GM12878 (cell line): ENCODE results near the gene THADA. TPM values are rescaled to one million over a fixed set of nuclear protein-coding genes. Genes with fewer than 3 reads are reported as not detected.

ENCODE experiments used
- ATAC-seq: fragments of 200-7000 bp; cut with Tn5 transposase; 3 replicates; pipeline ENCODE4 v1.9.1; 2020; ENCODE audit warnings: mild to moderate bottlenecking, moderate library complexity
- BruUV-seq: library from RNA; stranded (reverse); fragments of 400-500 nt; replicated peaks from 2 replicates; lab custom pipeline; 2021; lab: Mats Ljungman, UMichigan
- CTCF ChIA-PET: fragments of 300-600 bp; sonication (Branson Sonifier 250); formaldehyde crosslinking; extraction: SDS; loops from one replicate; lab custom pipeline; 2021; ENCODE audit warnings: inconsistent platforms; lab: Yijun Ruan, JAX
- POLR2A ChIA-PET: fragments of 350-600 bp; formaldehyde crosslinking; extraction: SDS; loops from one replicate; lab custom pipeline; 2021; ENCODE audit warnings: inconsistent platforms; lab: Charles Lee
- RAD21 ChIA-PET: fragments of 300-600 bp; sonication (Branson Sonifier 250); formaldehyde crosslinking; loops from one replicate; lab custom pipeline; 2023; ENCODE audit warnings: antibody characterized with exemption; ENCODE audit not compliant: unreplicated experiment; lab: Charles Lee
- SMC1A ChIA-PET: fragments of 300-600 bp; sonication (Branson Sonifier 250); formaldehyde crosslinking; loops from one replicate; lab custom pipeline; 2023; ENCODE audit not compliant: unreplicated experiment, uncharacterized antibody; lab: Charles Lee
- DNase-seq: peaks from one replicate; pipeline ENCODE4 v3.0.0-alpha.2; 2011; ENCODE audit warnings: low read depth, low spot score
- FAIRE-seq: peaks from 3 replicates; lab custom pipeline; 2011; peaks lifted over from hg19 to GRCh38; lab: Jason Lieb, UNC
- H2AFZ ChIP-seq: 2 replicates; pipeline ENCODE4 v1.6.0; 2011; ENCODE audit warnings: low read depth, low read length, control low read depth; ENCODE audit not compliant: control insufficient read depth
- H3K27ac ChIP-seq: 2 replicates; pipeline ENCODE4 v1.5.1; 2011; ENCODE audit warnings: control low read depth; ENCODE audit not compliant: control insufficient read depth, insufficient read depth
- H3K27me3 ChIP-seq, 2 experiments: replicated peaks in 1 of 2; 2 replicates each; pipeline versions ENCODE4 v1.6.0 to v1.6.1; 2011; ENCODE audit warnings: low read length in 1 of 2; ENCODE audit not compliant: control insufficient read depth in 2 of 2, insufficient read depth in 2 of 2
- H3K36me3 ChIP-seq, 2 experiments: 2 replicates each; pipeline ENCODE4 v1.5.1; 2011; ENCODE audit warnings: low read length in 1 of 2; ENCODE audit not compliant: control insufficient read depth in 2 of 2, insufficient read depth in 2 of 2
- H3K4me1 ChIP-seq: 2 replicates; pipeline ENCODE4 v1.6.1; 2011; ENCODE audit warnings: mild to moderate bottlenecking, low read length, moderate library complexity, mixed read lengths; ENCODE audit not compliant: control insufficient read depth, insufficient read depth
- H3K4me2 ChIP-seq: 2 replicates; pipeline ENCODE4 v1.6.0; 2011; ENCODE audit warnings: control low read depth; ENCODE audit not compliant: control insufficient read depth, insufficient read depth
- H3K4me3 ChIP-seq: fragments of 200-600 bp; sonication (generic); 2 replicates; pipeline ENCODE4 v1.5.1; 2016
- H3K79me2 ChIP-seq: 2 replicates; pipeline ENCODE4 v1.6.0; 2011; ENCODE audit warnings: low read length; ENCODE audit not compliant: control insufficient read depth, insufficient read depth
- H3K9ac ChIP-seq: 2 replicates; pipeline ENCODE4 v1.8.0; 2011; ENCODE audit warnings: low read length, control low read depth, mixed read lengths; ENCODE audit not compliant: control insufficient read depth, insufficient read depth
- H3K9me3 ChIP-seq: replicated peaks from 3 replicates; pipeline ENCODE4 v1.5.1; 2011; ENCODE audit warnings: mild to moderate bottlenecking, low read length; ENCODE audit not compliant: control insufficient read depth, insufficient read depth
- H4K20me1 ChIP-seq: 2 replicates; pipeline ENCODE4 v1.6.0; 2011; ENCODE audit not compliant: control insufficient read depth, insufficient read depth
- WGBS: methylation state at CpG from one replicate; pipeline ENCODE4 v1.1.6; 2016; ENCODE audit warnings: low lambda C conversion rate; ENCODE audit not compliant: insufficient replicate concordance, insufficient coverage; ENCODE audit errors: missing lambda C conversion rate; 5-methylcytosine and 5-hydroxymethylcytosine counted together
- in situ Hi-C: fragments of 300-500 bp; cut with MboI; formaldehyde crosslinking; loops from 9 replicates; pipeline ENCODE4 v1.14.3; 2018; ENCODE audit warnings: mixed read lengths
- intact Hi-C: fragments of 100-400 bp; cut with micrococcal nuclease; formaldehyde crosslinking; loops from one replicate; pipeline ENCODE4 v1.14.2; 2022; ENCODE audit not compliant: unreplicated experiment
- polyA plus RNA-seq, 11 experiments: library from polyadenylated mRNA; depleted of rRNA in 4 of 11; unstranded in 6 of 11; stranded (reverse) in 5 of 11; fragments of >200 nt; fragmentation: Nextera tagmentation in 4 of 11; fragmentation: Illumina TruSeq in 1 of 11; extraction: Ambion mirVana in 4 of 11; extraction: Trizol in 1 of 11; gene quantifications; 1 replicate in 1 of 11; 2 replicates in 10 of 11; pipeline versions ENCODE4 v1.2.1 to v1.2.3, GENCODE V29; 2011 to 2016; ENCODE audit warnings: inconsistent platforms in 2 of 11, missing spikeins in 2 of 11, low read depth in 1 of 11
- total RNA-seq, 4 experiments: library from RNA; depleted of rRNA in 3 of 4; stranded (reverse); fragments of >200 nt in 3 of 4; fragmentation: Illumina TruSeq in 1 of 4; extraction: Trizol in 1 of 4; gene quantifications; 2 replicates each; pipeline versions ENCODE4 v1.2.1 to v1.2.3, GENCODE V29; 2013 to 2021
- TF ChIP-seq, protein P1 (sequence below): fragments of 150-350 bp; IDR thresholded peaks from 2 replicates; pipeline ENCODE4 v1.6.1; 2016; ENCODE audit warnings: low read depth, low read length
- TF ChIP-seq, protein P2 (sequence below): fragments of 450-650 bp; IDR thresholded peaks from 2 replicates; pipeline ENCODE4 v1.6.1; 2017; ENCODE audit warnings: mild to moderate bottlenecking, moderate library complexity

The THADA gene
- total and polyA plus RNA-seq, 10 of the 15 experiments (the other 5 are each of a cell fraction or from before 2014, with no cell fraction given): 14.6 to 33.2 (median 23.2) TPM

DNA sequence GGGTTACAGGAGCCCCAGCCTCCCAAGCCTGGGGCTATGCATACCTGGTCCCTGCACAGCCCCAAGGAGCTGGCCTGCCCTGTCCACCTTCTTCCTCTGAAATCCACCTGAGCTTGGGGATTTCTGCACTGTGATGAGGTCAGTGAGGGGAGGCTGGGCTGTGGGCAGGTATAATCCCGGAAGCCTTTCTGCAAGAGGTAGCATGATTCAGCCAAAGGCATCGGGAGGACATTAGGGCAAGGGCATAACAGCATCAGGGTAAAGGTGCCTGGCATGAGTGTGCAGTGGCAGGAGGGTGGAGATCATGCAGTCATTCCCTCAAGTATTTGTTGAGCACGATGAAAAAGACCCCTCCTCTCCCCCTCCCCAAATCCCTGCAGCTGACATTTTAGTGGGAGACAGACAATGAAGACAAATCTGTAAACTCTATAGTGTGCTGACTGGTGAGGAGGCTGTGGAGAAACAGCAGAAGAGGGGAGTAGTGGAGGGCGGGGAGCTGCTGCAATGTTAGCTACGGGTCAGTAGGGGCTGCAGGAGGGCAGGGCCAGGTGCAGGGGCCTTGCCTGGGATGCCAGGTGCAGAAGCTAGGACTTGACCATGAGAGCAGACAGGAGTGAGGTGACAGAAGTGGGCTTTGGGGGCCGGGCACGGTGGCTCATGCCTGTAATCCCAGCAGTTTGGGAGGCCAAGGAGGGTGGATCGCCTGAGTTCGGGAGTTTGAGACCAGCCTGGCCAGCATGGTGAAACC, 388.1 kb downstream of the THADA start:
- Histone ChIP-seq H3K79me2 (no peaks in the 10 kb centered on the region), H3K36me3 (no peaks in the 10 kb centered on the region), H3K27ac (no peak overlapping the region), H2AFZ (no peak overlapping the region), H3K9me3 (no peaks in the 10 kb centered on the region), H3K4me2 (no peak overlapping the region), H3K4me3 (no peak overlapping the region), H3K4me1 (no peaks in the 10 kb centered on the region), H3K27me3 (no peaks in the 10 kb centered on the region), H4K20me1 (no peaks in the 10 kb centered on the region), H3K9ac (no peak overlapping the region)
- TF ChIP-seq, protein P1, sequence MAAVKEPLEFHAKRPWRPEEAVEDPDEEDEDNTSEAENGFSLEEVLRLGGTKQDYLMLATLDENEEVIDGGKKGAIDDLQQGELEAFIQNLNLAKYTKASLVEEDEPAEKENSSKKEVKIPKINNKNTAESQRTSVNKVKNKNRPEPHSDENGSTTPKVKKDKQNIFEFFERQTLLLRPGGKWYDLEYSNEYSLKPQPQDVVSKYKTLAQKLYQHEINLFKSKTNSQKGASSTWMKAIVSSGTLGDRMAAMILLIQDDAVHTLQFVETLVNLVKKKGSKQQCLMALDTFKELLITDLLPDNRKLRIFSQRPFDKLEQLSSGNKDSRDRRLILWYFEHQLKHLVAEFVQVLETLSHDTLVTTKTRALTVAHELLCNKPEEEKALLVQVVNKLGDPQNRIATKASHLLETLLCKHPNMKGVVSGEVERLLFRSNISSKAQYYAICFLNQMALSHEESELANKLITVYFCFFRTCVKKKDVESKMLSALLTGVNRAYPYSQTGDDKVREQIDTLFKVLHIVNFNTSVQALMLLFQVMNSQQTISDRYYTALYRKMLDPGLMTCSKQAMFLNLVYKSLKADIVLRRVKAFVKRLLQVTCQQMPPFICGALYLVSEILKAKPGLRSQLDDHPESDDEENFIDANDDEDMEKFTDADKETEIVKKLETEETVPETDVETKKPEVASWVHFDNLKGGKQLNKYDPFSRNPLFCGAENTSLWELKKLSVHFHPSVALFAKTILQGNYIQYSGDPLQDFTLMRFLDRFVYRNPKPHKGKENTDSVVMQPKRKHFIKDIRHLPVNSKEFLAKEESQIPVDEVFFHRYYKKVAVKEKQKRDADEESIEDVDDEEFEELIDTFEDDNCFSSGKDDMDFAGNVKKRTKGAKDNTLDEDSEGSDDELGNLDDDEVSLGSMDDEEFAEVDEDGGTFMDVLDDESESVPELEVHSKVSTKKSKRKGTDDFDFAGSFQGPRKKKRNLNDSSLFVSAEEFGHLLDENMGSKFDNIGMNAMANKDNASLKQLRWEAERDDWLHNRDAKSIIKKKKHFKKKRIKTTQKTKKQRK: no peak
- TF ChIP-seq, protein P2, sequence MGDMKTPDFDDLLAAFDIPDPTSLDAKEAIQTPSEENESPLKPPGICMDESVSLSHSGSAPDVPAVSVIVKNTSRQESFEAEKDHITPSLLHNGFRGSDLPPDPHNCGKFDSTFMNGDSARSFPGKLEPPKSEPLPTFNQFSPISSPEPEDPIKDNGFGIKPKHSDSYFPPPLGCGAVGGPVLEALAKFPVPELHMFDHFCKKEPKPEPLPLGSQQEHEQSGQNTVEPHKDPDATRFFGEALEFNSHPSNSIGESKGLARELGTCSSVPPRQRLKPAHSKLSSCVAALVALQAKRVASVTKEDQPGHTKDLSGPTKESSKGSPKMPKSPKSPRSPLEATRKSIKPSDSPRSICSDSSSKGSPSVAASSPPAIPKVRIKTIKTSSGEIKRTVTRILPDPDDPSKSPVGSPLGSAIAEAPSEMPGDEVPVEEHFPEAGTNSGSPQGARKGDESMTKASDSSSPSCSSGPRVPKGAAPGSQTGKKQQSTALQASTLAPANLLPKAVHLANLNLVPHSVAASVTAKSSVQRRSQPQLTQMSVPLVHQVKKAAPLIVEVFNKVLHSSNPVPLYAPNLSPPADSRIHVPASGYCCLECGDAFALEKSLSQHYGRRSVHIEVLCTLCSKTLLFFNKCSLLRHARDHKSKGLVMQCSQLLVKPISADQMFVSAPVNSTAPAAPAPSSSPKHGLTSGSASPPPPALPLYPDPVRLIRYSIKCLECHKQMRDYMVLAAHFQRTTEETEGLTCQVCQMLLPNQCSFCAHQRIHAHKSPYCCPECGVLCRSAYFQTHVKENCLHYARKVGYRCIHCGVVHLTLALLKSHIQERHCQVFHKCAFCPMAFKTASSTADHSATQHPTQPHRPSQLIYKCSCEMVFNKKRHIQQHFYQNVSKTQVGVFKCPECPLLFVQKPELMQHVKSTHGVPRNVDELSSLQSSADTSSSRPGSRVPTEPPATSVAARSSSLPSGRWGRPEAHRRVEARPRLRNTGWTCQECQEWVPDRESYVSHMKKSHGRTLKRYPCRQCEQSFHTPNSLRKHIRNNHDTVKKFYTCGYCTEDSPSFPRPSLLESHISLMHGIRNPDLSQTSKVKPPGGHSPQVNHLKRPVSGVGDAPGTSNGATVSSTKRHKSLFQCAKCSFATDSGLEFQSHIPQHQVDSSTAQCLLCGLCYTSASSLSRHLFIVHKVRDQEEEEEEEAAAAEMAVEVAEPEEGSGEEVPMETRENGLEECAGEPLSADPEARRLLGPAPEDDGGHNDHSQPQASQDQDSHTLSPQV: no peak
- POLR2A ChIA-PET: interaction anchor here (0.7 to 0.9 kb wide), 2 partner anchors 12 to 38 kb away, joined by 3 to 6 read pairs; no protein-coding TSS in a partner anchor
- SMC1A ChIA-PET: interaction anchor here (0.8 to 1.0 kb wide), 2 partner anchors 14 to 33 kb away, joined by 3 read pairs; no protein-coding TSS in a partner anchor
- peak; percentile 59 for ATAC-seq
- no TSS peak for BruUV-seq
- CTCF ChIA-PET: interaction anchor here (1.2 to 1.8 kb wide), 2 partner anchors 14 to 38 kb away, joined by 3 to 5 read pairs; no protein-coding TSS in a partner anchor
- FAIRE-seq: no peak
- 43% methylated on average over 9 of the region's 9 CpGs for WGBS
- RAD21 ChIA-PET: interaction anchor here (0.7 to 1.6 kb wide), 4 partner anchors 10 to 75 kb away, joined by 3 to 5 read pairs (median 4); no protein-coding TSS in a partner anchor
- intact Hi-C loops: no loop called here
- in situ Hi-C loops: no loop called here
- no peak for DNase-seq
